AG09309 (cell line): ENCODE measurements around the gene KLHL35.
A peak's percentile ranks its signal among the peaks of the same experiment; 100 is the strongest.

Source experiments
- DNase-seq: peaks from one replicate; pipeline ENCODE4 v3.0.0-alpha.2; 2010; ENCODE audit warnings: low read depth
- H3K4me3 ChIP-seq: 2 replicates; pipeline ENCODE4 v1.5.1; 2011; ENCODE audit warnings: mild to moderate bottlenecking, low read depth, low read length, moderate library complexity; ENCODE audit not compliant: control insufficient read depth
- TF ChIP-seq, protein P1 (sequence below): IDR thresholded peaks from 2 replicates; pipeline ENCODE4 v1.5.1; 2011; ENCODE audit warnings: mild to moderate bottlenecking, low read depth, low read length, inconsistent platforms; ENCODE audit not compliant: insufficient read depth, control insufficient read depth; ENCODE audit errors: missing control alignments

The KLHL35 gene

GRCh38 chr11:75434886-75435570 is 2.0 kb upstream of the KLHL35 start:
- DNase-seq = no peak
- TF ChIP-seq, protein P1, sequence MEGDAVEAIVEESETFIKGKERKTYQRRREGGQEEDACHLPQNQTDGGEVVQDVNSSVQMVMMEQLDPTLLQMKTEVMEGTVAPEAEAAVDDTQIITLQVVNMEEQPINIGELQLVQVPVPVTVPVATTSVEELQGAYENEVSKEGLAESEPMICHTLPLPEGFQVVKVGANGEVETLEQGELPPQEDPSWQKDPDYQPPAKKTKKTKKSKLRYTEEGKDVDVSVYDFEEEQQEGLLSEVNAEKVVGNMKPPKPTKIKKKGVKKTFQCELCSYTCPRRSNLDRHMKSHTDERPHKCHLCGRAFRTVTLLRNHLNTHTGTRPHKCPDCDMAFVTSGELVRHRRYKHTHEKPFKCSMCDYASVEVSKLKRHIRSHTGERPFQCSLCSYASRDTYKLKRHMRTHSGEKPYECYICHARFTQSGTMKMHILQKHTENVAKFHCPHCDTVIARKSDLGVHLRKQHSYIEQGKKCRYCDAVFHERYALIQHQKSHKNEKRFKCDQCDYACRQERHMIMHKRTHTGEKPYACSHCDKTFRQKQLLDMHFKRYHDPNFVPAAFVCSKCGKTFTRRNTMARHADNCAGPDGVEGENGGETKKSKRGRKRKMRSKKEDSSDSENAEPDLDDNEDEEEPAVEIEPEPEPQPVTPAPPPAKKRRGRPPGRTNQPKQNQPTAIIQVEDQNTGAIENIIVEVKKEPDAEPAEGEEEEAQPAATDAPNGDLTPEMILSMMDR = no peak
- no peak overlapping the region for H3K4me3 ChIP-seq

DNA sequence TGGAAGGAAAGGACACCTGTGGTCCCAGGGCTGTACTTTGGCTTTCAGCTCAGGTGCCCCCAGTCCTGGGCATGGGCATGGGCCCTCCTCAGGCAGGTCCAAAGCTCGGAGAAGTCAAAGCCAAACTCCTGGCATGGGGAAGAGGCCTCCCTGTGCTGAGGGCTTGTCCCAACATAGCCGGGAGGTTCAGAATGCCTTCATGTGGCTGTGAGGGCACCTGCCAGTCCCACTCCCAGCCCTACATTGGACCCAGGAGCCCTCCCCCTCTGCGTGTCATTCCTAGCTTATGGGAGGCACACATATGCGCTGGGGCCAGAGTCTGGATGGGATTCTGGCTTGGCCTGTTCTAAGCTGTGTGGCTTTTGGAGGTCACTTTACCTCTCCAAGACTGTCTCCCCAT is 1.0 kb upstream of the KLHL35 start:
- DNase-seq = no peak
- TF ChIP-seq, protein P1 = no peak
- H3K4me3 ChIP-seq = no peak overlapping the region

GRCh38 chr11:75433443-75433842 is 440 bp upstream of the KLHL35 start:
- DNase-seq = no peak
- no peak overlapping the region for H3K4me3 ChIP-seq
- TF ChIP-seq, protein P1 = no peak

DNA sequence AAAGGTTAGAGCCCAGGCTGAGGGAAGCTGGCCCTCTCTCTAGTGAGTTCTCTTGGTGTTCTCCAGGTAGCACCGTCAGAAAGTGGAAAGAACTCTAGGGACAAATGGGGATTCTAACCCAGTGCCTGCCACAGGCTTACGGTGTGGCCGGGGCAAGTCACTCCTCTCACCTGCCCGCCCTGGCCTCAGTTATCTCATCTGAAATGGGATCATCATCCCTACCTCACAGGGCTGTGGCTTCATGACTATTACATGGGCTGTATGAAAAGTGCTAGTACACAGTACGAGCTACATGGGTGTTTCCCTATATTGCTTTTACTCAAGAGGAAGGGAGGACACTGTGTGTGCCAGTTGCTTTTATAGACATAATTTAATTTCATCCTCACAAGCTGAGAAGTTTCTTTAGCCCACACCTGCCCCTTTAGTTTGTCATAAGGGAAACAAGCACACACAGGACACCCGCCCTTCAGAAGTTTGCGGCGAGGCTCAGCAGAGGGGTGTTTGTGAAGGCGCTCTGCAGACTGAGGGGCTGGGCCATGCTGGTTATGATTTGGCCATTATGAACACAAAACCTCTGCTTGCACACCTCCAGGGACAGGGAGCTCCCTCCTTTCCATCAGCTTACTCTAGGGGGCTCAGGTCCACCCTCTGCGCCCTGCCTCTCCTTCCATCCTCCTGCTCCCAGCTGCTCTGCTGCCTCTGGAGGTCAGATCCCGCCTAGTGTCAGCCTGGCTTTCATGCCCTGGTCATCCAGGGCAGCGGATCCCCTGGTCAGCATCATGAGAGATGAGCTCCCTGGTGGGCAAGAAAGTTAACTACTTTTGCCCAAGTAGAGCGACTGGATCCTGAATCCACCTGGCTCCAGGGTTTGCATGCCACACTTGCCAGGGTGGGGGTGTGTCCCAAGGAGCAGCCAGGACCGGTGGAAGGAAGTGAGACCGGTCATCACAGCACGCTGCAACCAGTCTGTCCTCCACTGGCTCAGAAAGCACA is 1.2 kb downstream of the KLHL35 start:
- H3K4me3 ChIP-seq = no peak overlapping the region
- DNase-seq = no peak
- TF ChIP-seq, protein P1 = no peak

DNA sequence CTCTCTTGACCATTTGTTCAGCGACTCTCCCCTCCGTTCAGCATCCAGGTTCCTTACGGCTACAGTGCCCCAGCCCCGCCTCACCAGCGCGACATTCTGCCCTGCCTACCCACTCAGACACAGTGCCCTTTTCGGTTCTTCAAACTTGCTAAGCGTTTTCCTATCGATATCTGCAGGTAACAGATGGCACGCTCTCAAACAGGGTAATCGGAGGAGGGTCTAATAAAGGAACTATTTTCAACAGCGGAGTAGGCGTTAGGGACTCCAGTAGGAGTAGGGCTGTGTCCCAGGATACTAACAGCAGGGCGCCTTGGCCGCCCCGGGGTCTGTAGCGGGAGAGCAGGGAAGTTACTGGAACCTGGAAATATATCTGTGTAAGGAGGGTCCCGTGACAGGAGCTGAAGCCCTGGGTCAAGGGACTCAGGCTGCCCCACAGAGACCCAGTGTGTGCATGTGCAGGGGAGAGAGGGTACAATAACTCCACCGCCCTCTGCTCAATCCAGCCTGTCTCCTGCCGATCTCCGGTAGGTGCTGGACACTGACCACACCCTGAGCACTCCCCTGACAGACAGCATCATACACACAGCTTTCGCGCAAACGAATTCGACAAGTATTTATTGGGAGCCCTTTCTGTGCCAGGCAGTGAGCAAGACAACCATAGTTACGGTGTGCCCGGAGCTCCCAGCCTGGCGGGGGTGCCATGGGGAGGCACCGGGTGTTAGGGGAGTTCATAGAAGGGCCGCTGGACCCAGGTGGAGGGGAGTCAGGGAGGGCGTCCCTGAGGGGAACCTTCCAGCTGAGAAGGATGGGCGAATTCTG is 2.1 kb downstream of the KLHL35 start:
- TF ChIP-seq, protein P1 = no peak
- DNase-seq = no peak
- H3K4me3 ChIP-seq = peak overlapping the region; percentile 17

GRCh38 chr11:75429902-75430713 is 2.9 kb downstream of the KLHL35 start:
- no peak for DNase-seq
- TF ChIP-seq, protein P1 = no peak
- H3K4me3 ChIP-seq = peak overlapping the region; percentile 17
